Measurements from ENCODE around the gene CTR9. TPM values are rescaled to one million over a fixed set of nuclear protein-coding genes. Genes with fewer than 3 reads are reported as not detected.

Gene CTR9
- total and polyA plus RNA-seq, 2 of the 13 experiments (the other 11 are each of a cell fraction or from before 2014, with no cell fraction given): 6.6 to 22.1 TPM

- TF ChIP-seq PCBP1 (IDR thresholded peaks at IDR 0.05; ENCODE audit: borderline replicate concordance, low read depth, low read length) (no peak), ADNP (CRISPR knock-in tag; IDR thresholded peaks at IDR 0.05) (no peak), ZBTB7A (CRISPR knock-in tag; IDR thresholded peaks at IDR 0.05) (peak; percentile 83), MTF2 (CRISPR knock-in tag; IDR thresholded peaks at IDR 0.05; ENCODE audit: borderline replicate concordance) (peak; percentile 59; the same call in 1 of the 2 replicates), ARNT (IDR thresholded peaks at IDR 0.05) (no peak), XRCC5 (optimal IDR thresholded peaks at IDR 0.05; ENCODE audit: low read length) (peak; percentile 91), ZNF292 (CRISPR knock-in tag; IDR thresholded peaks at IDR 0.05; ENCODE audit: borderline replicate concordance, low read depth) (peak; percentile 38; the same call in 1 of the 2 replicates), HNRNPL (IDR thresholded peaks at IDR 0.05; ENCODE audit: low read depth, low read length) (0 out of 2 replicates have a peak, but pooled peaks have one; percentile 38), PATZ1 (CRISPR knock-in tag; IDR thresholded peaks at IDR 0.05) (peak; percentile 78), TEAD3 (CRISPR knock-in tag; optimal IDR thresholded peaks at IDR 0.05; ENCODE audit: borderline replicate concordance) (peak; percentile 23), FOXM1 (CRISPR knock-in tag; IDR thresholded peaks at IDR 0.05) (no peak), ZNF253 (CRISPR knock-in tag; IDR thresholded peaks at IDR 0.05; ENCODE audit: borderline replicate concordance) (no peak), REPIN1 (CRISPR knock-in tag; IDR thresholded peaks at IDR 0.05; ENCODE audit: borderline replicate concordance, low read depth) (0 out of 2 replicates have a peak, but pooled peaks have one; percentile 36), FOXK1 (CRISPR knock-in tag; IDR thresholded peaks at IDR 0.05; ENCODE audit: borderline replicate concordance, low read depth) (no peak), NRL (CRISPR knock-in tag; IDR thresholded peaks at IDR 0.05; ENCODE audit: borderline replicate concordance) (peak; percentile 69; the same call in 1 of the 2 replicates), MBNL3 (CRISPR knock-in tag; conservative IDR thresholded peaks at IDR 0.05) (no peak), GATAD1 (CRISPR knock-in tag; IDR thresholded peaks at IDR 0.05) (0 out of 2 replicates have a peak, but pooled peaks have one; percentile 46), ZNF12 (CRISPR knock-in tag; IDR thresholded peaks at IDR 0.05) (peak; percentile 31; the same call in 1 of the 2 replicates), ZNF878 (CRISPR knock-in tag; IDR thresholded peaks at IDR 0.05) (no peak), CEBPG (CRISPR knock-in tag; IDR thresholded peaks at IDR 0.05) (0 out of 2 replicates have a peak, but pooled peaks have one; percentile 24), ZNF772 (CRISPR knock-in tag; IDR thresholded peaks at IDR 0.05) (no peak)
- TF ChIP-seq, protein P1, sequence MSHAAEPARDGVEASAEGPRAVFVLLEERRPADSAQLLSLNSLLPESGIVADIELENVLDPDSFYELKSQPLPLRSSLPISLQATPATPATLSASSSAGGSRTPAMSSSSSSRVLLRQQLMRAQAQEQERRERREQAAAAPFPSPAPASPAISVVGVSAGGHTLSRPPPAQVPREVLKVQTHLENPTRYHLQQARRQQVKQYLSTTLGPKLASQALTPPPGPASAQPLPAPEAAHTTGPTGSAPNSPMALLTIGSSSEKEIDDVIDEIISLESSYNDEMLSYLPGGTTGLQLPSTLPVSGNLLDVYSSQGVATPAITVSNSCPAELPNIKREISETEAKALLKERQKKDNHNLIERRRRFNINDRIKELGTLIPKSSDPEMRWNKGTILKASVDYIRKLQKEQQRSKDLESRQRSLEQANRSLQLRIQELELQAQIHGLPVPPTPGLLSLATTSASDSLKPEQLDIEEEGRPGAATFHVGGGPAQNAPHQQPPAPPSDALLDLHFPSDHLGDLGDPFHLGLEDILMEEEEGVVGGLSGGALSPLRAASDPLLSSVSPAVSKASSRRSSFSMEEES (CRISPR knock-in tag; IDR thresholded peaks at IDR 0.05): 0 out of 2 replicates have a peak, but pooled peaks have one; percentile 17
- TF ChIP-seq, protein P2, sequence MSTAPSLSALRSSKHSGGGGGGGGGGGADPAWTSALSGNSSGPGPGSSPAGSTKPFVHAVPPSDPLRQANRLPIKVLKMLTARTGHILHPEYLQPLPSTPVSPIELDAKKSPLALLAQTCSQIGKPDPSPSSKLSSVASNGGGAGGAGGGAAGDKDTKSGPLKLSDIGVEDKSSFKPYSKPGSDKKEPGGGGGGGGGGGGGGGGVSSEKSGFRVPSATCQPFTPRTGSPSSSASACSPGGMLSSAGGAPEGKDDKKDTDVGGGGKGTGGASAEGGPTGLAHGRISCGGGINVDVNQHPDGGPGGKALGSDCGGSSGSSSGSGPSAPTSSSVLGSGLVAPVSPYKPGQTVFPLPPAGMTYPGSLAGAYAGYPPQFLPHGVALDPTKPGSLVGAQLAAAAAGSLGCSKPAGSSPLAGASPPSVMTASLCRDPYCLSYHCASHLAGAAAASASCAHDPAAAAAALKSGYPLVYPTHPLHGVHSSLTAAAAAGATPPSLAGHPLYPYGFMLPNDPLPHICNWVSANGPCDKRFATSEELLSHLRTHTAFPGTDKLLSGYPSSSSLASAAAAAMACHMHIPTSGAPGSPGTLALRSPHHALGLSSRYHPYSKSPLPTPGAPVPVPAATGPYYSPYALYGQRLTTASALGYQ (CRISPR knock-in tag; IDR thresholded peaks at IDR 0.05): no peak
- TF ChIP-seq, protein P3, sequence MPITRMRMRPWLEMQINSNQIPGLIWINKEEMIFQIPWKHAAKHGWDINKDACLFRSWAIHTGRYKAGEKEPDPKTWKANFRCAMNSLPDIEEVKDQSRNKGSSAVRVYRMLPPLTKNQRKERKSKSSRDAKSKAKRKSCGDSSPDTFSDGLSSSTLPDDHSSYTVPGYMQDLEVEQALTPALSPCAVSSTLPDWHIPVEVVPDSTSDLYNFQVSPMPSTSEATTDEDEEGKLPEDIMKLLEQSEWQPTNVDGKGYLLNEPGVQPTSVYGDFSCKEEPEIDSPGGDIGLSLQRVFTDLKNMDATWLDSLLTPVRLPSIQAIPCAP (CRISPR knock-in tag; IDR thresholded peaks at IDR 0.05; ENCODE audit: low read depth): no peak
Observed at GRCh38 chr11:10792385-10793068, 41.5 kb downstream of the CTR9 start (continued).

Data from HepG2 (cell line).